SK-N-SH treated with all-trans-retinoic acid at 6 μM for 48 hours (cell line): ENCODE results near the gene PCSK5.

Experiments
- ATAC-seq: fragments of 200-7000 bp; cut with Tn5 transposase; 3 replicates; pipeline ENCODE4 v1.9.1; 2020; ENCODE audit warnings: mild to moderate bottlenecking, moderate library complexity
- ARNTL ChIP-seq: fragments of 450-650 bp; formaldehyde crosslinking; IDR thresholded peaks from 2 replicates; pipeline ENCODE4 v1.5.0; 2020; ENCODE audit warnings: low read depth, mild to moderate bottlenecking, moderate library complexity, borderline replicate concordance
- BACH2 ChIP-seq: fragments of 250-450 bp; sonication (Bioruptor Pico); IDR thresholded peaks from 2 replicates; pipeline ENCODE4 v1.9.0; 2021; ENCODE audit warnings: mild to moderate bottlenecking, borderline replicate concordance
- CREB5 ChIP-seq: fragments of 250-450 bp; sonication (Bioruptor Pico); IDR thresholded peaks from 2 replicates; pipeline ENCODE4 v1.5.1; 2020; ENCODE audit warnings: low read depth, mild to moderate bottlenecking, moderate library complexity
- CSDC2 ChIP-seq: fragments of 250-450 bp; sonication (Bioruptor Pico); IDR thresholded peaks from 2 replicates; pipeline ENCODE4 v1.5.0; 2020; ENCODE audit warnings: mild to moderate bottlenecking, moderate library complexity
- CSRNP3 ChIP-seq: fragments of 250-450 bp; sonication (Bioruptor Pico); IDR thresholded peaks from 2 replicates; pipeline ENCODE4 v1.5.1; 2021; ENCODE audit warnings: mild to moderate bottlenecking, moderate library complexity
- ESRRG ChIP-seq: fragments of 250-450 bp; sonication (Bioruptor Pico); IDR thresholded peaks from 2 replicates; pipeline ENCODE4 v1.6.1; 2021; ENCODE audit warnings: mild to moderate bottlenecking
- ISL1 ChIP-seq: fragments of 250-450 bp; sonication (Bioruptor Pico); IDR thresholded peaks from 2 replicates; pipeline ENCODE4 v2.1.2; 2022; ENCODE audit warnings: mild to moderate bottlenecking, moderate library complexity
- OSR1 ChIP-seq: fragments of 250-450 bp; sonication (Bioruptor Pico); IDR thresholded peaks from 2 replicates; pipeline ENCODE4 v1.8.0; 2022; ENCODE audit warnings: moderate library complexity, mild to moderate bottlenecking, inconsistent platforms
- PATZ1 ChIP-seq: fragments of 250-450 bp; sonication (Bioruptor Pico); IDR thresholded peaks from 2 replicates; pipeline ENCODE4 v1.8.0; 2020; ENCODE audit warnings: mild to moderate bottlenecking, moderate library complexity, borderline replicate concordance
- POU6F1 ChIP-seq: fragments of 250-450 bp; sonication (Bioruptor Pico); IDR thresholded peaks from 2 replicates; pipeline ENCODE4 v1.8.0; 2021; ENCODE audit warnings: low read depth, mild to moderate bottlenecking, moderate library complexity, borderline replicate concordance
- PPARA ChIP-seq: fragments of 250-450 bp; sonication (Bioruptor Pico); IDR thresholded peaks from 2 replicates; pipeline ENCODE4 v1.5.0; 2020; ENCODE audit warnings: mild to moderate bottlenecking, borderline replicate concordance
- RARB ChIP-seq: fragments of 250-450 bp; sonication (Bioruptor Pico); IDR thresholded peaks from 2 replicates; pipeline ENCODE4 v1.8.0; 2021; ENCODE audit warnings: mild to moderate bottlenecking, moderate library complexity
- SNAI2 ChIP-seq: fragments of 250-450 bp; sonication (Bioruptor Pico); IDR thresholded peaks from 2 replicates; pipeline ENCODE4 v1.5.0; 2020; ENCODE audit warnings: mild to moderate bottlenecking, moderate library complexity
- TCF4 ChIP-seq: fragments of 250-450 bp; sonication (Bioruptor Pico); IDR thresholded peaks from 2 replicates; pipeline ENCODE4 v1.8.0; 2021; ENCODE audit warnings: mild to moderate bottlenecking, moderate library complexity, borderline replicate concordance
- TOX ChIP-seq: fragments of 250-450 bp; sonication (Bioruptor Pico); IDR thresholded peaks from 2 replicates; pipeline ENCODE4 v1.8.0; 2021; ENCODE audit warnings: mild to moderate bottlenecking, moderate library complexity, borderline replicate concordance
- TSHZ2 ChIP-seq: fragments of 250-450 bp; sonication (Bioruptor Pico); IDR thresholded peaks from 2 replicates; pipeline ENCODE4 v1.5.0; 2020; ENCODE audit warnings: mild to moderate bottlenecking, moderate library complexity
- ZC3H10 ChIP-seq: fragments of 250-450 bp; sonication (Bioruptor Pico); IDR thresholded peaks from 2 replicates; pipeline ENCODE4 v1.5.1; 2021; ENCODE audit warnings: mild to moderate bottlenecking, moderate library complexity
- ZFP3 ChIP-seq: fragments of 250-450 bp; sonication (Bioruptor Pico); IDR thresholded peaks from 2 replicates; pipeline ENCODE4 v1.5.0; 2020; ENCODE audit warnings: mild to moderate bottlenecking, moderate library complexity
- ZFP30 ChIP-seq: fragments of 450-650 bp; formaldehyde crosslinking; IDR thresholded peaks from 2 replicates; pipeline ENCODE4 v1.5.0; 2022; ENCODE audit warnings: mild to moderate bottlenecking, moderate library complexity
- ZNF70 ChIP-seq: fragments of 450-650 bp; formaldehyde crosslinking; IDR thresholded peaks from 2 replicates; pipeline ENCODE4 v1.5.0; 2020; ENCODE audit warnings: mild to moderate bottlenecking, moderate library complexity

PCSK5 gene

GRCh38 chr9:75964427-75964826 is 74.0 kb downstream of the PCSK5 start:
- no peak for ATAC-seq
- TF ChIP-seq TSHZ2 (CRISPR knock-in tag) (no peak), PPARA (CRISPR knock-in tag) (no peak), CREB5 (no peak), ZNF70 (CRISPR knock-in tag) (no peak)

GRCh38 chr9:75965231-75965630 is 74.8 kb downstream of the PCSK5 start:
- ATAC-seq = no peak
- TF ChIP-seq ZFP3 (no peak), ISL1 (CRISPR knock-in tag) (no peak), ZFP30 (CRISPR knock-in tag) (no peak), POU6F1 (CRISPR knock-in tag) (no peak), PATZ1 (no peak), CREB5 (no peak), SNAI2 (CRISPR knock-in tag) (no peak), TOX (no peak), TCF4 (no peak), ZC3H10 (CRISPR knock-in tag) (no peak), CSRNP3 (CRISPR knock-in tag) (no peak), ESRRG (CRISPR knock-in tag) (no peak), BACH2 (CRISPR knock-in tag) (no peak), RARB (CRISPR knock-in tag) (no peak), PPARA (CRISPR knock-in tag) (no peak)

GRCh38 chr9:75967556-75967955 is 77.1 kb downstream of the PCSK5 start:
- no peak for ATAC-seq
- TF ChIP-seq ZFP3 (no peak), ESRRG (CRISPR knock-in tag) (no peak)

GRCh38 chr9:75974016-75974766 is 83.7 kb downstream of the PCSK5 start:
- no peak for ATAC-seq
- TF ChIP-seq PPARA (CRISPR knock-in tag) = no peak
- TF ChIP-seq CSDC2 (CRISPR knock-in tag) = no peak
- TF ChIP-seq TSHZ2 (CRISPR knock-in tag) = no peak
- TF ChIP-seq ZFP3 = no peak
- no peak for TF ChIP-seq ARNTL (CRISPR knock-in tag)
- TF ChIP-seq OSR1 (CRISPR knock-in tag) = no peak
- no peak for TF ChIP-seq CREB5
